Choroid plexus epithelial cell (primary cell): ENCODE results near the gene CADPS.

Source experiments
- DNase-seq: peaks from one replicate; pipeline ENCODE4 v3.0.0-alpha.2; 2010; ENCODE audit warnings: low read depth
- H3K4me3 ChIP-seq: 2 replicates; pipeline ENCODE4 v1.5.1; 2011; ENCODE audit warnings: low read depth, mild to moderate bottlenecking, control low read depth, low read length, moderate library complexity
- CTCF ChIP-seq: conservative IDR thresholded peaks from 2 replicates; pipeline ENCODE4 v1.5.1; 2011; ENCODE audit warnings: low read depth, mild to moderate bottlenecking, control low read depth, inconsistent platforms, low read length, moderate library complexity

CADPS gene

GRCh38 chr3:62562596-62562995, 312.6 kb downstream of the CADPS start:
- no peak for DNase-seq
- H3K4me3 ChIP-seq: no peak overlapping the region
- no peak for TF ChIP-seq CTCF

GRCh38 chr3:62562017-62562416, 313.2 kb downstream of the CADPS start:
- TF ChIP-seq CTCF: no peak
- H3K4me3 ChIP-seq: no peak overlapping the region
- DNase-seq: peak; percentile 52

- TF ChIP-seq CTCF: peak; percentile 72
- peak; percentile 77 for DNase-seq
- no peak overlapping the region for H3K4me3 ChIP-seq
Measured at GRCh38 chr3:62559831-62560445, 315.3 kb downstream of the CADPS start.

GRCh38 chr3:62558549-62559112, 316.6 kb downstream of the CADPS start:
- H3K4me3 ChIP-seq: no peak overlapping the region
- peak; percentile 51 for DNase-seq
- TF ChIP-seq CTCF: peak; percentile 76

GRCh38 chr3:62557983-62558382, 317.2 kb downstream of the CADPS start:
- no peak for DNase-seq
- no peak overlapping the region for H3K4me3 ChIP-seq
- no peak for TF ChIP-seq CTCF

GRCh38 chr3:62557450-62557849, 317.8 kb downstream of the CADPS start:
- DNase-seq: no peak
- TF ChIP-seq CTCF: no peak
- H3K4me3 ChIP-seq: no peak overlapping the region
